ENCODE results near the gene FZD8. TPM values are rescaled to one million over a fixed set of nuclear protein-coding genes. Genes with fewer than 3 reads are reported as not detected.

The FZD8 gene
- total and polyA plus RNA-seq, 5 donors from 2014 or later, result 0.12 TPM; not detected in 4

DNA sequence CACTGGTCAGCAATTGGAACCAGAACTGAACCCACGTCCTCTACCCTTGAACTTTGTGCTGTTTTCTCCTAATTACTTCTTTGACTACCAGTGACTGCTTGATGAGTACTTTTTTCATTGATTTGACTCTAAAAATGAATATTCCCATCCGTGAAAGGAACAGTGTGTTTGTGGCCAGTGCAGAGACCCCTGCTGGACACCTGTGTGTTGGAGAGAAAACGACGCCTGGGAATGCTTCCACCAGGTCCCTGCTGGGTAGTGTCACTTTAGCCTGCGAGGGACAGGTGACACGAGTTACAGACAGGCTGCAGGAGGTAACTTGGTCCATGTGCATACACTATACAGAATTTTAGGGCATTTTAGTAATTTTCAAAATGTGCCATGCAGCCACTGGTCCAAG is 43.7 kb downstream of the FZD8 start:
- H3K27me3 Mint-ChIP-seq, result peaks cover 12% of the 10 kb centered on the region
- ATAC-seq (ENCODE audit: low read depth in 2 of 2) (no peak), DNase-seq (no peak)
- Histone ChIP-seq H3K27me3 (ENCODE audit: control insufficient read depth, insufficient read depth, low read length) (peaks cover 2% of the 10 kb centered on the region), H3K4me3 (ENCODE audit: low read depth, low read length) (no peak overlapping the region), H3K27ac (ENCODE audit: insufficient read depth, low read length, poor library complexity, severe bottlenecking) (no peak overlapping the region), H3K36me3 (ENCODE audit: control insufficient read depth, insufficient read depth, low read length) (no peaks in the 10 kb centered on the region), H3K9me3 (ENCODE audit: control insufficient read depth in 2 of 2, low read length in 2 of 2) (no peaks in the 10 kb centered on the region), H3K4me1 (ENCODE audit: control insufficient read depth, insufficient read depth, low read length, poor library complexity, severe bottlenecking) (no peaks in the 10 kb centered on the region)
- no peaks in the 10 kb centered on the region for H3K36me3 Mint-ChIP-seq
- H3K27ac Mint-ChIP-seq, result no peak overlapping the region
- peaks cover 0 to 14% (median 2%) of the 10 kb centered on the region in 7 donors for H3K9me3 Mint-ChIP-seq
- H3K4me3 Mint-ChIP-seq, result no peak overlapping the region
- no peaks in the 10 kb centered on the region for H3K4me1 Mint-ChIP-seq

DNA sequence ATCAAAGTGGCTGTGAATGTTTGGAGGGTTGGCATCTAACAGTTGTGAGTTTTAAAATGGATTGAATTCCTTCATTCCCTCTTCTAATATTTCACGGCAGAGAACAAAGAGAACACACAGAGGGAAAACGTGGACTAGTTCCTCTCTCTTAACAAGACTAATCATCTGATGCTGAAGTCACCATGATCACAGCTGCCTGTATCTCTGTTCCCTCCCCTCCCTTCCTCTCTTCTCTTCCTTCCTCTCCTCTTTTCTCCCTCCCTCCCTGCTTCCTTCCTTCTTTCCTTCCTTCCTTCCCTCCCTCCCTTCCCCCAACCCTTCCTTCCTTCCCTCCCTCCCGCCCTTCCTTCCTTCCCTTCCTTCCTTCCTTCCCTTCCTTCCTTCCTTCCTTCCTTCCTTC is 47.0 kb downstream of the FZD8 start:
- DNase-seq (no peak), ATAC-seq (ENCODE audit: low read depth in 2 of 2) (no peak)
- Histone ChIP-seq H3K27me3 (ENCODE audit: control insufficient read depth, insufficient read depth, low read length) (no peaks in the 10 kb centered on the region), H3K27ac (ENCODE audit: insufficient read depth, low read length, poor library complexity, severe bottlenecking) (no peak overlapping the region), H3K4me3 (ENCODE audit: low read depth, low read length) (no peak overlapping the region), H3K36me3 (ENCODE audit: control insufficient read depth, insufficient read depth, low read length) (no peaks in the 10 kb centered on the region), H3K9me3 (ENCODE audit: control insufficient read depth in 2 of 2, low read length in 2 of 2) (peaks cover 0 to 2% of the 10 kb centered on the region in 2 experiments), H3K4me1 (ENCODE audit: control insufficient read depth, insufficient read depth, low read length, poor library complexity, severe bottlenecking) (no peaks in the 10 kb centered on the region)
- Mint-ChIP-seq H3K27me3 (peaks cover 8% of the 10 kb centered on the region), H3K4me3 (no peak overlapping the region), H3K4me1 (no peaks in the 10 kb centered on the region), H3K9me3 (peaks cover 0 to 14% (median 7%) of the 10 kb centered on the region in 7 donors), H3K27ac (no peak overlapping the region), H3K36me3 (no peaks in the 10 kb centered on the region)

DNA sequence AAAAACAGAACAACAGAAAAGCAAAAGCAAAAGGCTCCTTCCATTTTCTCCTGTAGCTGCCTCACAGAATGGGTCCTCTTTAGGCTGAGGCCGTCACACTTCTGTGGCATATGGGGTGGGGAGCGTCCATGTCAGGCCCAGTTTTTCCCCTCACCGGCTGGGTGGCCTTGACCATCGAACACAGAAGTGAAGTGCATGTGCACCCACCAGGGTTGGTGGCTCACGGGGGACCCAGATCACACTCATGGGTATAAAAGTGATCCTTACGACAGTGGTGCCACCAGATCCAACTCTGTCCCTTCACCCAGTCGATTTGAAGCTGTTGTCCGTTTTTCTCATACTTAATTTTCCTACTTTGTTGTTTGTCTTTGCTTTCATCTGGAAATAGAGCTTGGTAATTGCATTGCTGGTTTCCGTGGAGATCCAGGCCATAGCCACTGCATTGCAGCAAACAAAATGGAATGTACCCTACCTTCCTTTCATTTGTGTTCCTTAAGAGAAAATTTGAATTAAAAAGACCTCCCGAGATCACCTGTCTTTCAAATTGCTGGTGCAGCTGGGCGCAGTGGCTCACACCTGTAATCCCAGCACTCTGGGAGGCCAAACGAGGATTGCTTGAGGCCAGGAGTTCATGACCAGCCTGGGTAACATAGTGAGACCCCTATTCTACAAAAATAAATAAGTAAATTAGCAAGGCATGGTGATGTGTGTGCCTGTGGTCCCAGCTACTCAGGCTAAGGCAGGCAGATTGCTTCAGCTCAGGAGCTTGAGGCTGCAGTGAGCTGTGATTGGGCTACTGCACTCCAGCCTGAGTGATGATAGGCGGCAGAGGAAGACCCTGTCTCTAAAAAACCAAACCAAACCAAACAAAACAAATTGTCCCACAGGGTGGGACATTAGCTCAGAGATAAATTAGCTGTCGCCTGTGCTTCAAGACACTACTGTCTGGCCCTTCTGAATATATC is 47.7 kb downstream of the FZD8 start:
- H3K27ac Mint-ChIP-seq, result no peak overlapping the region
- H3K4me1 Mint-ChIP-seq, result no peaks in the 10 kb centered on the region
- no peaks in the 10 kb centered on the region for H3K27me3 ChIP-seq (ENCODE audit: control insufficient read depth, insufficient read depth, low read length)
- H3K36me3 Mint-ChIP-seq, result no peaks in the 10 kb centered on the region
- no peak overlapping the region for H3K27ac ChIP-seq (ENCODE audit: insufficient read depth, low read length, poor library complexity, severe bottlenecking)
- no peaks in the 10 kb centered on the region for H3K4me1 ChIP-seq (ENCODE audit: control insufficient read depth, insufficient read depth, low read length, poor library complexity, severe bottlenecking)
- no peak for ATAC-seq (ENCODE audit: low read depth in 2 of 2)
- no peak for DNase-seq
- H3K9me3 Mint-ChIP-seq, result peaks cover 0 to 14% (median 7%) of the 10 kb centered on the region in 7 donors
- H3K4me3 ChIP-seq (ENCODE audit: low read depth, low read length), result no peak overlapping the region
- peaks cover 0 to 2% of the 10 kb centered on the region in 2 experiments for H3K9me3 ChIP-seq (ENCODE audit: control insufficient read depth in 2 of 2, low read length in 2 of 2)
- H3K36me3 ChIP-seq (ENCODE audit: control insufficient read depth, insufficient read depth, low read length), result no peaks in the 10 kb centered on the region
- H3K4me3 Mint-ChIP-seq, result no peak overlapping the region
- H3K27me3 Mint-ChIP-seq, result peaks cover 5% of the 10 kb centered on the region

DNA sequence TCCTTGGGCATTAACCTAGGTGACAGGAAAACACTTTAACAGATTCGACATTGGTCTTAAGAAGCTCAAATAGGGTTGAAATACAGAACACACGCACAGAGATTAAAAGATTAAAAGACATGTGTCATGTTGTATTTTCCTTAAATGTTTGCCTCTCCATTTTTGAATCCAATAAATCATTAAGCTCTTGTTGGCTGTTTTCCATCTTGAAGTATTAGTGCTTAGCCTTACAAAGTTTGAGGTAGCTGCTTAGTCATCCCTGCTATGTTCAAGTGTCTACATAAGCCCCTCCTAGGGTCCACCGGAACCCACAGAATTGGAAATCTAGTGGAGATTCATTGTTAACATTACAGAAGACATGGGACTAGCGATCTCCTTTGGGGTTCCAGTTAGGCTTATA is 49.7 kb downstream of the FZD8 start:
- H3K27ac ChIP-seq (ENCODE audit: insufficient read depth, low read length, poor library complexity, severe bottlenecking), result no peak overlapping the region
- H3K4me1 Mint-ChIP-seq, result no peaks in the 10 kb centered on the region
- DNase-seq (no peak), ATAC-seq (ENCODE audit: low read depth in 2 of 2) (no peak)
- H3K27me3 Mint-ChIP-seq, result peaks cover 4% of the 10 kb centered on the region
- H3K9me3 Mint-ChIP-seq, result peaks cover 0 to 14% (median 6%) of the 10 kb centered on the region in 7 donors
- H3K27ac Mint-ChIP-seq, result no peak overlapping the region
- H3K36me3 Mint-ChIP-seq, result no peaks in the 10 kb centered on the region
- no peaks in the 10 kb centered on the region for H3K4me1 ChIP-seq (ENCODE audit: control insufficient read depth, insufficient read depth, low read length, poor library complexity, severe bottlenecking)
- H3K27me3 ChIP-seq (ENCODE audit: control insufficient read depth, insufficient read depth, low read length), result no peaks in the 10 kb centered on the region
- H3K9me3 ChIP-seq (ENCODE audit: control insufficient read depth in 2 of 2, low read length in 2 of 2), result peaks cover 0 to 2% of the 10 kb centered on the region in 2 experiments
- H3K36me3 ChIP-seq (ENCODE audit: control insufficient read depth, insufficient read depth, low read length), result no peaks in the 10 kb centered on the region
- no peak overlapping the region for H3K4me3 ChIP-seq (ENCODE audit: low read depth, low read length)
- no peak overlapping the region for H3K4me3 Mint-ChIP-seq

DNA sequence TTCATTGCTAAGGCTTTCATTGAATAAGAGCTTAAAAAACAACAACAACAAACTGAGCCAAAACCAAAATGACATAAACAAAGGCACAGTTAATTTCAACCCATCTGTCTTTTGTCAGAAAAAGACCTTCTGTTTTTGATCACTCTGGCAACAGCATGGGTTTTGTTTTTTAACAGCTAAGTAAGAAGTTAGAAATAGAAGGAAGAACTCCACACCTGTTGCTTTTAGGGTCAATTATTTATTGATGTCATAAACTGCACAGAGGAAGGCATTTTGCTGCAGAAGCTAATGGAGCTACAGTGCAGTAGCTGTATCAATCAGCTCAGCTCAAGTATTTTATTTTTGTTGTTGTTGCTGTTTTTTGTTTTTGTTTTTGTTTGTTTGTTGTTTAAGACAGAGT is 53.3 kb downstream of the FZD8 start:
- H3K36me3 ChIP-seq (ENCODE audit: control insufficient read depth, insufficient read depth, low read length), result no peaks in the 10 kb centered on the region
- no peak overlapping the region for H3K4me3 ChIP-seq (ENCODE audit: low read depth, low read length)
- H3K9me3 ChIP-seq (ENCODE audit: control insufficient read depth in 2 of 2, low read length in 2 of 2), result peaks cover 0 to 2% of the 10 kb centered on the region in 2 experiments
- Mint-ChIP-seq H3K4me3 (no peak overlapping the region), H3K36me3 (no peaks in the 10 kb centered on the region), H3K4me1 (no peaks in the 10 kb centered on the region), H3K27me3 (peaks cover 8% of the 10 kb centered on the region), H3K9me3 (peaks cover 0 to 14% (median 5%) of the 10 kb centered on the region in 7 donors), H3K27ac (no peak overlapping the region)
- ATAC-seq (ENCODE audit: low read depth in 2 of 2), result no peak
- no peak overlapping the region for H3K27ac ChIP-seq (ENCODE audit: insufficient read depth, low read length, poor library complexity, severe bottlenecking)
- DNase-seq, result no peak
- H3K4me1 ChIP-seq (ENCODE audit: control insufficient read depth, insufficient read depth, low read length, poor library complexity, severe bottlenecking), result no peaks in the 10 kb centered on the region
- no peaks in the 10 kb centered on the region for H3K27me3 ChIP-seq (ENCODE audit: control insufficient read depth, insufficient read depth, low read length)

Other genes starting within 250 kb of the FZD8 start
- not detected for gene GJD4, start 37.0 kb downstream of the FZD8 start, total RNA-seq
- not detected for gene GJD4, start 37.0 kb downstream of the FZD8 start, polyA plus RNA-seq

All from CD4-positive, CD25-positive, alpha-beta regulatory T cell (primary cell).